ENCODE measurements around the gene VARS2. TPM values are rescaled to one million over a fixed set of nuclear protein-coding genes. Genes with fewer than 3 reads are reported as not detected.
A peak's percentile ranks its signal among the peaks of the same experiment; 100 is the strongest.

VARS2 gene
- total RNA-seq, 4 donors from 2014 or later: 13.0 to 25.2 (median 18.1) TPM

DNA sequence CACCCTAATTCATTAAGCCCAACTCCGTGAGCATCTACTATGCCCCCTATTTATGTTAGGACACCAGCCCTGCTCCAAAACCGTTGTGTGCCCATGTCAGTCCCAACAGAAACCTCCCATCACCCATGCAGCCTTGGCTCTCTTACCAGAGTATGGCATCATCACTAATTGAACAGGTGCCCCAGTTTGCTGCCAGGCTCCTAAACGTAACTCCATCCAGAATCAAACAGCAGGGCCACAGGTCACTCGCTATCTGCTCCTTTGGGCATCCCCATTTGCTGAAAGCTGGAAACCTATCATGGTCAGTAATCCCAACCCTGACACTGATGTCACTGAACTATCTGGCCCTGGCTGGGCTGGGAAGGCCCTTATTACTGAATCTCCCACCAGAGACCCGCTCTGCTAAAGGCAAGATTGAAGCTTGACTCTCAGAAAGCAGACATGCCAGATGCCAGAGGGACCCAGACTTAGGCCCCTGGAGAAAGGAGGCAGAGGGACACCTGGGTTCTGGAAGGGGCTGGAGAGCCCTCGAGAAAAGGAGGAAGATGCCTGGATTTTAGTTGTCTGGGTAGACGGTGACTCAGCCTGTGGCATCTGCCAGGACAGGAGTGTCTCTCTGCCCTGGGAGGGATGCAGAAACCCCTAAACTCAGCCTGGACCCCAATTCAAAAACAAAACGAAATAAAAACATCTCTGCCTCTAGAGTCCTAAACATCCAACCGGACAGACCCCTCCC lies 40.8 kb downstream of the VARS2 start:
- WGBS, 2 donors: 47 to 51% methylated on average over 9 of the region's 9 CpGs
- H3K4me3 ChIP-seq (ENCODE audit: low read depth, poor library complexity, severe bottlenecking): no peak overlapping the region
- no peak for DNase-seq (ENCODE audit: low spot score in 2 of 2)
- intact Hi-C loops (cut with DNase I; ENCODE audit: low total_unique reads): no loop called here
- no peak for TF ChIP-seq POLR2A (IDR thresholded peaks at IDR 0.05)
- TF ChIP-seq, protein P1, sequence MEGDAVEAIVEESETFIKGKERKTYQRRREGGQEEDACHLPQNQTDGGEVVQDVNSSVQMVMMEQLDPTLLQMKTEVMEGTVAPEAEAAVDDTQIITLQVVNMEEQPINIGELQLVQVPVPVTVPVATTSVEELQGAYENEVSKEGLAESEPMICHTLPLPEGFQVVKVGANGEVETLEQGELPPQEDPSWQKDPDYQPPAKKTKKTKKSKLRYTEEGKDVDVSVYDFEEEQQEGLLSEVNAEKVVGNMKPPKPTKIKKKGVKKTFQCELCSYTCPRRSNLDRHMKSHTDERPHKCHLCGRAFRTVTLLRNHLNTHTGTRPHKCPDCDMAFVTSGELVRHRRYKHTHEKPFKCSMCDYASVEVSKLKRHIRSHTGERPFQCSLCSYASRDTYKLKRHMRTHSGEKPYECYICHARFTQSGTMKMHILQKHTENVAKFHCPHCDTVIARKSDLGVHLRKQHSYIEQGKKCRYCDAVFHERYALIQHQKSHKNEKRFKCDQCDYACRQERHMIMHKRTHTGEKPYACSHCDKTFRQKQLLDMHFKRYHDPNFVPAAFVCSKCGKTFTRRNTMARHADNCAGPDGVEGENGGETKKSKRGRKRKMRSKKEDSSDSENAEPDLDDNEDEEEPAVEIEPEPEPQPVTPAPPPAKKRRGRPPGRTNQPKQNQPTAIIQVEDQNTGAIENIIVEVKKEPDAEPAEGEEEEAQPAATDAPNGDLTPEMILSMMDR (IDR thresholded peaks at IDR 0.05): no peak

DNA sequence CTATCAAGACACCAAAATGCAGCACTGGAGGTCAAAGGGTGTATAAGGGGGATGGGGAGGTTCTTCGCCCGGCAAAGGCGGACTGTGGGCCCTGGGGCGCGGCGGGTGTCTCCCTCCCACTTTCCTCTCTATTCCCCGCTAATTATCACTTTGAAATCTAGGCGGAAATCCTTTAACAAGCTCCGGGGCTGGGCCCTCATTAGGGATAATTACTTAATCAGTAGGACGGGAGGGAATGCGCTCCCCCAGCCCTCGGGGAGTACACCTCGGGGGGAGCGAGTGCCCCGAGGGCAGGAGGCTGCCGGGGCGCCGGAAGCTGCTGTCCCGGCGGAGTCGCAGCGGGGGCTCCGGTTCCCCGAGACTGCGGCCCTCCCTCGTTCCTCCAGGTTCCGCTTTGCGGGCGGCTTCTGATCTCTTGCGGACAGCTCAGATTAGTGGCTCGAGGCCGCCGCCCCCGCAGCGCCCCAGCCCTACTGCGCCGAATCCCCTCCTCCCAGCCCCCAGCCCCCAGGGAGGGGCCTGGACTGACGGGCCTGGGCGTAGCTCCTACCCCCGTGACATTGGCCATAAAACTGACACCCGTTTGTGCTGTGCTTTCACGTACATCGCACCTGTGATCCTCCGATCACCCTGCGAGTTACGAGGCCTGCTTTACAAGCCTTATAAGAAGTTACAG lies 41.5 kb downstream of the VARS2 start:
- DNase-seq (ENCODE audit: low spot score in 2 of 2): peak; percentile 38 to 91
- WGBS, 2 donors: 6 to 7% methylated on average over 33 to 36 of the region's 46 CpGs
- intact Hi-C loops (cut with DNase I; ENCODE audit: low total_unique reads): no loop called here
- no peak for TF ChIP-seq POLR2A (IDR thresholded peaks at IDR 0.05)
- peak overlapping the region; percentile 4 for H3K4me3 ChIP-seq (ENCODE audit: low read depth, poor library complexity, severe bottlenecking)

DNA sequence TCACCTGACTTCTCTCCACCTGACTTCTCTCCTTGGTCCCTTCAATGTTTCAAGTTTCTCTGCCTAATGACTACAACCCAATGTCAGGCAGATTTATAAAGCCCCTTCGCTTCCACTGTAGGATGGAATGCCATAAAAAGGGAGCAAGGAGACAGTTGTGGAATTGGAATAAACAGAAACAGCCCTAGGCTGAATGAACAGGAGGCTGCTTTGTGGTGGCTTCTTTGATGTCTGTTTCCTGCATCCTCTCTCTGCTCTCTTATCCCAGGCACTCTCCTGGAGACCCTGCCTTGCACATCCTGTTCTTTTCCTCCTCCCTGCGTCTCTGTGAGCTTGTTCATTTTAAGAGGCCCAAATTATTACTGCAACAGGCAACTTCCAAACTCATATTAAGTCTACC lies 43.7 kb downstream of the VARS2 start:
- TF ChIP-seq, protein P1 (IDR thresholded peaks at IDR 0.05): no peak
- TF ChIP-seq POLR2A (IDR thresholded peaks at IDR 0.05): no peak
- H3K4me3 ChIP-seq (ENCODE audit: low read depth, poor library complexity, severe bottlenecking): no peak overlapping the region
- no peak for DNase-seq (ENCODE audit: low spot score in 2 of 2)
- WGBS, 2 donors: 76 to 78% methylated on average over 2 of the region's 2 CpGs
- intact Hi-C loops (cut with DNase I; ENCODE audit: low total_unique reads): no loop called here

DNA sequence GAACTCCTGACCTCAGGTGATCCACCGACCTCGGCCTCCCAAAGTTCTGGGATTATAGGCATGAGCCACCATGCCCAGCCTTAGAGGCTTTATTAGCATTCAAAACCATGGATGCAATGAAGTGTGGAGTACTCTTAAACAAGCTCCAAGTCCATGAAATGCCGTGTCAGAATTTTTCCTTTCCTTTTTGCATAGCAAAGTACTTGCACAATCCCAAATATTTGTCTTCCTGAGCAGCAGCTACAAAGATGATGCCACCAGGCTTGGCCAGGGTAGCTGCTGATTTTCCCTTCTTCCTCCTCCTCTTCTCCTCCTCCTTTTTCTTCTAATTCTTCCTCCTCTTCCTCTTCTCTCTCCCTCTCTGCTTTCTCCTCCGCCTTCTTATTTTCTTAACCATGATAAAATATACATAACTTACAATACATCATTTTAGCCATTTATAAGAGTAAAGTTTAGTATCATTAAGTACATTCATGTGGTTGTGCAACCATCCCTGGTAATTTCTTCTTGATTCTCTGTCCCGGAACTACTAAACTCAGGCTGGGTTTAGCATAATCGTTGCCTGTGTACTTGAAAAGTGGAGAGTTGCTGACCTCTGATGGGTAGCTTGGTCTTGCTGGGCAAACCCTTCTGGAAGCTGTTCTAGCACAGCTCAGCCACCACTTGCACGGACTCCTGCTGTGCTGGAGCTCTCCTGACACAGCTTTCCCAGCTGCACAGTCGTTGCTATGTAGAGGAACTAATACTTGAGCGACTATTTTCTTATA lies 47.1 kb downstream of the VARS2 start:
- 67 to 85% methylated on average over 9 of the region's 9 CpGs for WGBS, 2 donors
- DNase-seq (ENCODE audit: low spot score in 2 of 2): no peak
- no peak overlapping the region for H3K4me3 ChIP-seq (ENCODE audit: low read depth, poor library complexity, severe bottlenecking)
- TF ChIP-seq, protein P1 (IDR thresholded peaks at IDR 0.05): no peak
- no peak for TF ChIP-seq POLR2A (IDR thresholded peaks at IDR 0.05)
- intact Hi-C loops (cut with DNase I; ENCODE audit: low total_unique reads): no loop called here

DNA sequence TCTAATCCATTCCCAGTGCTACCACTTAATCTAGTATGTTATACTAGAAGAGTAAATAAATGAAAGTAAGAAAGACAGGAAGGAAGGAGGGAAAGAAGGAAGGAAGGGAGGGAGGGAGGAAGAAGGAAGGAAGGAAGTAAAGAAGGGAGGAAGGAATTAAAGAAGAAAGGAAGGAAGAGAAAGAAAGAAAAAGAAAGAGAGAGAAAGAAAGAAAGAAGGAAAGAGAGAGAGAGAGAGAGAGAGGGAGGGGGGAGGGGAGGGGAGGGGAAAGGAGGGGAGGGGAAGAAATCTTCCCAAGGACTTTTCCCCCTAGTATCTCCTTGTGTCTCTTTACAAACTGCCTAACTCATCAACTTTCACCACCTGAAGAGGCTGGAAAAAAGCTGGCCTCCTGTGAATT lies 48.7 kb downstream of the VARS2 start:
- no peak for TF ChIP-seq POLR2A (IDR thresholded peaks at IDR 0.05)
- TF ChIP-seq, protein P1 (IDR thresholded peaks at IDR 0.05): no peak
- no peak for DNase-seq (ENCODE audit: low spot score in 2 of 2)
- no peak overlapping the region for H3K4me3 ChIP-seq (ENCODE audit: low read depth, poor library complexity, severe bottlenecking)
- intact Hi-C loops (cut with DNase I; ENCODE audit: low total_unique reads): no loop called here

DNA sequence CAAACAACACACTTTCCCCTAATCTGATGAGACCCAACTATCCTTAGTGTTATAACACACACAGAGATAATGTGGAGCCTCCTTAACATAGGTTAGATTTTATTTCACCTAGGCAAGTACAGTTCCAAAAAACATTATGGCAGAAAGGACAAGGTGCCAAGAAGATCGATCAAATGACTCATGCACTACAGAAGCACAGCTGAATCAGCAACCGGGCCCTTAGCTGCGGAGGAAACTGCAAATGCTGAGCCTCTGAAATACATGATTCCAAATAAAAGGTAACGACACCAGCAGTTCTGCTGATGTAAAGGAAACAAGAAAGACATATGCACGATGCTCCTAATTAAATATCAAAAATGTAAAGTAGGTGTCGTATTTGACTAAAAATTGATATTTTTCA lies 49.6 kb downstream of the VARS2 start:
- no peak overlapping the region for H3K4me3 ChIP-seq (ENCODE audit: low read depth, poor library complexity, severe bottlenecking)
- intact Hi-C loops (cut with DNase I; ENCODE audit: low total_unique reads): no loop called here
- no peak for DNase-seq (ENCODE audit: low spot score in 2 of 2)
- 38 to 58% methylated on average over 6 of the region's 6 CpGs for WGBS, 2 donors
- TF ChIP-seq, protein P1 (IDR thresholded peaks at IDR 0.05): no peak
- no peak for TF ChIP-seq POLR2A (IDR thresholded peaks at IDR 0.05)

Data from lower leg skin (tissue), 4 donors.